Cortex of kidney (tissue), 1 donor: ENCODE measurements around the gene PBXIP1.
"Not testable (repeated sequence)": the region's sequence is repeated elsewhere in the genome, so short reads cannot be mapped to it uniquely, and the experiment has no call there.

Experiments used
- DNase-seq: peaks from one replicate; lab custom pipeline; 2025; lab: John Stamatoyannopoulos, UW

The PBXIP1 gene

GRCh38 chr1:154955718-154956543 is at the start of gene PBXIP1:
Gene PBXIP1 (minus strand): TSS chr1:154956099. CDS start chr1:154953721, 2,378 bp downstream.
- no peak for DNase-seq

- no peak for DNase-seq
Measured at GRCh38 chr1:155005076-155006011, 49.4 kb upstream of the PBXIP1 start.

- DNase-seq = no peak
Measured at GRCh38 chr1:155004352-155005075, 48.6 kb upstream of the PBXIP1 start.

- no peak for DNase-seq
Measured at GRCh38 chr1:155003766-155004351, 48.0 kb upstream of the PBXIP1 start.

GRCh38 chr1:155003227-155003765 is 47.4 kb upstream of the PBXIP1 start:
- no peak for DNase-seq

- DNase-seq = no peak
Measured at GRCh38 chr1:155002464-155003226, 46.7 kb upstream of the PBXIP1 start, which contains the start of gene ZBTB7B. Gene ZBTB7B (plus strand): TSS chr1:155002802. CDS start chr1:155014661, 11,859 bp downstream.

- no peak for DNase-seq
Measured at GRCh38 chr1:155001675-155002463, 46.0 kb upstream of the PBXIP1 start.

GRCh38 chr1:155001425-155001674 is 45.5 kb upstream of the PBXIP1 start:
- DNase-seq = no peak

- DNase-seq = peak; percentile 85
Measured at GRCh38 chr1:155000726-155001424, 45.0 kb upstream of the PBXIP1 start.

GRCh38 chr1:155000411-155000725 is 44.5 kb upstream of the PBXIP1 start:
- no peak for DNase-seq

GRCh38 chr1:154999571-155000410 is 43.9 kb upstream of the PBXIP1 start:
- DNase-seq = no peak

GRCh38 chr1:154998818-154999570 is 43.1 kb upstream of the PBXIP1 start:
- no peak for DNase-seq

GRCh38 chr1:154998201-154998780 is 42.4 kb upstream of the PBXIP1 start:
- no peak for DNase-seq

- DNase-seq = no peak
Measured at GRCh38 chr1:154996966-154997701, 41.2 kb upstream of the PBXIP1 start.

- DNase-seq = not testable (repeated sequence)
Measured at GRCh38 chr1:154995301-154995983, 39.5 kb upstream of the PBXIP1 start.

- DNase-seq = no peak
Measured at GRCh38 chr1:154994591-154994990, 38.7 kb upstream of the PBXIP1 start.
